Endothelial cell of umbilical vein (primary cell): ENCODE data around the gene ARHGEF17. TPM values are rescaled to one million over a fixed set of nuclear protein-coding genes. Genes with fewer than 3 reads are reported as not detected.

Experiments
- BruUV-seq: library from RNA; stranded (reverse); fragments of 400-500 nt; replicated peaks from 2 replicates; lab custom pipeline; 2021; lab: Mats Ljungman, UMichigan
- CTCF ChIA-PET: fragments of 300-600, 350-600 bp; sonication (Branson Sonifier 250); formaldehyde crosslinking; loops from one replicate; lab custom pipeline; 2021; ENCODE audit warnings: antibody characterized with exemption, inconsistent platforms; lab: Charles Lee
- POLR2A ChIA-PET: fragments of 300-600, 350-600 bp; sonication (Branson Sonifier 250); formaldehyde crosslinking; loops from one replicate; lab custom pipeline; 2021; ENCODE audit warnings: antibody characterized with exemption, inconsistent platforms; lab: Charles Lee
- DNase-seq: peaks from one replicate; pipeline ENCODE4 v3.0.0-alpha.2; 2011; ENCODE audit warnings: low read depth, low spot score
- FAIRE-seq: peaks from 2 replicates; lab custom pipeline; 2011; peaks lifted over from hg19 to GRCh38; lab: Jason Lieb, UNC
- H2AFZ ChIP-seq: 2 replicates; pipeline ENCODE4 v1.6.0; 2012; ENCODE audit warnings: low read depth, low read length, control low read depth, inconsistent platforms
- H3K27ac ChIP-seq: 2 replicates; pipeline ENCODE4 v1.5.1; 2011; ENCODE audit warnings: low read depth, mild to moderate bottlenecking, control low read depth, low read length, moderate library complexity; ENCODE audit not compliant: insufficient read depth
- H3K27me3 ChIP-seq, 2 experiments: 2 replicates each; pipeline versions ENCODE4 v1.6.0 to v1.6.1; 2011; ENCODE audit warnings: low read length in 2 of 2, mixed read lengths in 1 of 2; ENCODE audit not compliant: control insufficient read depth in 2 of 2, insufficient read depth in 2 of 2
- H3K36me3 ChIP-seq, 2 experiments: 2 replicates in 1 of 2; 3 replicates in 1 of 2; pipeline ENCODE4 v1.5.1; 2011; ENCODE audit warnings: low read length in 2 of 2, mild to moderate bottlenecking in 1 of 2, moderate library complexity in 1 of 2; ENCODE audit not compliant: control insufficient read depth in 2 of 2, insufficient read depth in 2 of 2; ENCODE audit errors: extremely low read depth in 1 of 2
- H3K4me1 ChIP-seq: 3 replicates; pipeline ENCODE4 v1.5.1; 2011; ENCODE audit warnings: mild to moderate bottlenecking, low read length; ENCODE audit not compliant: control insufficient read depth, insufficient read depth; ENCODE audit errors: extremely low read depth
- H3K4me2 ChIP-seq: 2 replicates; pipeline ENCODE4 v1.6.1; 2011; ENCODE audit warnings: low read length, control low read depth, mixed read lengths; ENCODE audit not compliant: insufficient read depth
- H3K4me3 ChIP-seq, 3 experiments: fragments of 200-600 bp in 1 of 3; sonication (generic), shearing (Covaris generic) in 1 of 3; replicated peaks in 1 of 3; 2 replicates each; pipeline ENCODE4 v1.5.1; 2011 to 2016; ENCODE audit warnings: control low read depth in 3 of 3, low read length in 3 of 3, mild to moderate bottlenecking in 2 of 3, inconsistent platforms in 1 of 3, low read depth in 1 of 3, moderate library complexity in 1 of 3; ENCODE audit not compliant: insufficient read depth in 1 of 3
- H3K79me2 ChIP-seq: 2 replicates; pipeline ENCODE4 v1.6.0; 2012; ENCODE audit warnings: low read length, inconsistent platforms; ENCODE audit not compliant: control insufficient read depth, insufficient read depth
- H3K9ac ChIP-seq: replicated peaks from 2 replicates; pipeline ENCODE3; 2011; ENCODE audit warnings: low read length, control low read depth; ENCODE audit not compliant: insufficient read depth; ENCODE audit errors: extremely low read depth
- H3K9me1 ChIP-seq: replicated peaks from 3 replicates; pipeline ENCODE4 v1.6.0; 2011; ENCODE audit warnings: mild to moderate bottlenecking, low read length; ENCODE audit not compliant: control insufficient read depth, insufficient read depth; ENCODE audit errors: extremely low read depth
- H3K9me3 ChIP-seq: replicated peaks from 2 replicates; pipeline ENCODE4 v1.5.1; 2012; ENCODE audit warnings: low read length, inconsistent platforms; ENCODE audit not compliant: control insufficient read depth, insufficient read depth
- H4K20me1 ChIP-seq: replicated peaks from 2 replicates; pipeline ENCODE3; 2011; ENCODE audit warnings: mild to moderate bottlenecking, low read length; ENCODE audit not compliant: control insufficient read depth, insufficient read depth; ENCODE audit errors: extremely low read depth
- EZH2 ChIP-seq: IDR thresholded peaks from 2 replicates; pipeline ENCODE4 v1.6.1; 2012; ENCODE audit warnings: borderline replicate concordance, low read depth, mild to moderate bottlenecking, moderate library complexity, low read length, inconsistent platforms; ENCODE audit not compliant: severe bottlenecking
- FOS ChIP-seq: IDR thresholded peaks from 2 replicates; pipeline ENCODE4 v1.6.1; 2011; ENCODE audit warnings: mild to moderate bottlenecking, low read length, moderate library complexity, borderline replicate concordance; ENCODE audit not compliant: insufficient read depth
- GATA2 ChIP-seq: IDR thresholded peaks from 2 replicates; pipeline ENCODE4 v1.7.0; 2011; ENCODE audit warnings: low read depth, mild to moderate bottlenecking, moderate library complexity, mixed read lengths, low read length; ENCODE audit not compliant: insufficient read length, insufficient read depth
- JUN ChIP-seq: IDR thresholded peaks from 2 replicates; pipeline ENCODE4 v1.6.1; 2011; ENCODE audit warnings: borderline replicate concordance, low read depth; ENCODE audit not compliant: insufficient read length, insufficient read depth
- MAX ChIP-seq: IDR thresholded peaks from 2 replicates; pipeline ENCODE4 v1.6.1; 2011; ENCODE audit not compliant: insufficient read depth, insufficient read length
- MYC ChIP-seq: IDR thresholded peaks from one replicate; pipeline ENCODE4 v1.6.1; 2011; ENCODE audit warnings: mild to moderate bottlenecking, low read depth, low read length
- POLR2A ChIP-seq: IDR thresholded peaks from 2 replicates; pipeline ENCODE4 v1.6.1; 2012; ENCODE audit warnings: low read depth, mild to moderate bottlenecking, control low read depth, low read length
- POLR2AphosphoS5 ChIP-seq: IDR thresholded peaks from 2 replicates; pipeline ENCODE4 v1.6.1; 2012; ENCODE audit warnings: low read depth, mild to moderate bottlenecking, control low read depth, low read length, moderate library complexity; ENCODE audit not compliant: insufficient read depth
- dilution Hi-C: fragments of 300-500 bp; cut with MboI; formaldehyde crosslinking; loops from one replicate; pipeline ENCODE4 v1.15.0; 2019; ENCODE audit warnings: low sequenced_read_pairs; ENCODE audit not compliant: extremely low pct_ligation_motif_present
- intact Hi-C: fragments of 100-400 bp; cut with micrococcal nuclease; formaldehyde crosslinking; loops from one replicate; pipeline ENCODE4 v1.10.0; 2022
- polyA plus RNA-seq, 4 experiments: library from polyadenylated mRNA; depleted of rRNA in 3 of 4; stranded (reverse) in 3 of 4; unstranded in 1 of 4; fragments of >200 nt; gene quantifications; 2 replicates each; pipeline versions ENCODE4 v1.2.1 to v1.2.3, GENCODE V29; 2011 to 2012; ENCODE audit warnings: missing spikeins in 1 of 4
- total RNA-seq: library from RNA; stranded (reverse); gene quantifications from 2 replicates; pipeline ENCODE4 v1.2.3, GENCODE V29; 2021
- TF ChIP-seq, protein P1 (sequence below), 2 donors: IDR thresholded peaks; 1 replicate in 1 of 2; 2 replicates in 1 of 2; pipeline ENCODE4 v1.5.1; 2011; ENCODE audit warnings: low read length in 2 of 2, mild to moderate bottlenecking in 2 of 2, moderate library complexity in 2 of 2, control low read depth in 1 of 2, inconsistent platforms in 1 of 2, low read depth in 1 of 2; ENCODE audit not compliant: insufficient read depth in 1 of 2; ENCODE audit errors: extremely low read depth in 1 of 2

The ARHGEF17 gene
- total and polyA plus RNA-seq, 2 donors (not counting 3 experiments of a cell fraction or from before 2014, with no cell fraction given) = 74.9 to 89.9 TPM

DNA sequence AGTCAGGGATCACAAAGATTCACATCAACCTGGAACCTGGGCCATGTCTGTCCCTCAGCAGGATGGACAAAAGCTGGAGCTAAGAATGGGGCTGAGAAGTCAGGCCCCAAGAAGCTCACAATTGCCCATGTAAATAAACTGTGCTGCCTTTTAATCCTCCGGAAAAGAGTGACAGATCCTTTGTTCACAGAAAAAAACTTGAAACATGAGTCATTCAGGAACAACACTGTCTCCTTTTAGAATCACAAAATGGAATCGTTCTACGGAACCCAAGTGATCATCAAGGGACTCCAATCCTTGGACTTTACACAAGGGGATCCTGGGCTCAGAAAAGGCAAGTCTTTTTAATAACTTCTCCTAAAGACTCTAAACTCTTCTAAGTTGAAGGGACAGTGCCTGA is 104.2 kb downstream of the ARHGEF17 start:
- Histone ChIP-seq H4K20me1 (no peaks in the 10 kb centered on the region), H3K9me3 (no peaks in the 10 kb centered on the region), H3K36me3 (no peaks in the 10 kb centered on the region), H3K4me1 (peaks cover 9% of the 10 kb centered on the region), H3K9me1 (no peaks in the 10 kb centered on the region), H3K4me2 (peak overlapping the region; percentile 2), H2AFZ (no peak overlapping the region), H3K27ac (no peak overlapping the region), H3K4me3 (no peak overlapping the region), H3K27me3 (no peaks in the 10 kb centered on the region), H3K79me2 (no peaks in the 10 kb centered on the region), H3K9ac (no peak overlapping the region)
- dilution Hi-C loops = no loop called here
- POLR2A ChIA-PET = no interaction called here
- DNase-seq = peak; percentile 51
- peak; percentile 91 for FAIRE-seq
- no TSS peak for BruUV-seq
- TF ChIP-seq, protein P1, sequence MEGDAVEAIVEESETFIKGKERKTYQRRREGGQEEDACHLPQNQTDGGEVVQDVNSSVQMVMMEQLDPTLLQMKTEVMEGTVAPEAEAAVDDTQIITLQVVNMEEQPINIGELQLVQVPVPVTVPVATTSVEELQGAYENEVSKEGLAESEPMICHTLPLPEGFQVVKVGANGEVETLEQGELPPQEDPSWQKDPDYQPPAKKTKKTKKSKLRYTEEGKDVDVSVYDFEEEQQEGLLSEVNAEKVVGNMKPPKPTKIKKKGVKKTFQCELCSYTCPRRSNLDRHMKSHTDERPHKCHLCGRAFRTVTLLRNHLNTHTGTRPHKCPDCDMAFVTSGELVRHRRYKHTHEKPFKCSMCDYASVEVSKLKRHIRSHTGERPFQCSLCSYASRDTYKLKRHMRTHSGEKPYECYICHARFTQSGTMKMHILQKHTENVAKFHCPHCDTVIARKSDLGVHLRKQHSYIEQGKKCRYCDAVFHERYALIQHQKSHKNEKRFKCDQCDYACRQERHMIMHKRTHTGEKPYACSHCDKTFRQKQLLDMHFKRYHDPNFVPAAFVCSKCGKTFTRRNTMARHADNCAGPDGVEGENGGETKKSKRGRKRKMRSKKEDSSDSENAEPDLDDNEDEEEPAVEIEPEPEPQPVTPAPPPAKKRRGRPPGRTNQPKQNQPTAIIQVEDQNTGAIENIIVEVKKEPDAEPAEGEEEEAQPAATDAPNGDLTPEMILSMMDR (IDR thresholded peaks at IDR 0.05; ENCODE audit: extremely low read depth in 1 of 2, insufficient read depth in 1 of 2, low read depth in 1 of 2, low read length in 2 of 2) = no peak
- TF ChIP-seq GATA2 (no peak), MAX (no peak), MYC (no peak), EZH2 (no peak), POLR2AphosphoS5 (no peak), FOS (peak; percentile 70), JUN (peak; percentile 65), POLR2A (no peak)
- CTCF ChIA-PET = interaction anchor here (0.6 to 2.0 kb wide), 3 partner anchors 11 to 249 kb away, joined by 3 to 7 read pairs (median 3); no protein-coding TSS in a partner anchor
- intact Hi-C loops = no loop called here
